ENCODE results near the gene PRKCG. TPM values are rescaled to one million over a fixed set of nuclear protein-coding genes. Genes with fewer than 3 reads are reported as not detected.
"Not testable (repeated sequence)": the region's sequence is repeated elsewhere in the genome, so short reads cannot be mapped to it uniquely, and the experiment has no call there.

Gene PRKCG
- total and polyA plus RNA-seq, 9 donors = 0.04 to 0.08 TPM; not detected in 7

DNA sequence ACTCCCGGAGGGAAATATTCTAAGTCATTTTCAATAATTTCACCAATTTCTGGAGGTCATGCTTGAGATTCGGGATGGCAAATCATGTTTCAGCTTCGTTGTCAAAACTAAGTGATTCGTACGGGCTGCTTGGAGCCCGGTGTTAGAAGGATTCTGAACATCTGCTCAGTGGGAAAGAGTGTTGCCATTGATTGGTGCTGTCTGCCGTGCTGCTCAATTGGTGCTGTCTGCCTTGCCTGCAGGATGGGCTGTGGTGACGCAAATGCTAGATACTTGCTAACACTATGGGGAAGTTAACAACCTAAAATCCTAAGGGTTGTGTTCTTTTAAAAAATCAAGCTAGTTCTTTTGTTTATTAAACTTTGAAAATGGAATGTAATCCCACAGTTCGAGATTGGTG lies 63.4 kb downstream of the PRKCG start:
- 25 to 33% (median 26%) methylated on average over 9 of the region's 9 CpGs for WGBS, 3 donors
- DNase-seq = no peak
- TF ChIP-seq EP300 (IDR thresholded peaks at IDR 0.05) (no peak), POLR2A (IDR thresholded peaks at IDR 0.05) (no peak)
- TF ChIP-seq, protein P1, sequence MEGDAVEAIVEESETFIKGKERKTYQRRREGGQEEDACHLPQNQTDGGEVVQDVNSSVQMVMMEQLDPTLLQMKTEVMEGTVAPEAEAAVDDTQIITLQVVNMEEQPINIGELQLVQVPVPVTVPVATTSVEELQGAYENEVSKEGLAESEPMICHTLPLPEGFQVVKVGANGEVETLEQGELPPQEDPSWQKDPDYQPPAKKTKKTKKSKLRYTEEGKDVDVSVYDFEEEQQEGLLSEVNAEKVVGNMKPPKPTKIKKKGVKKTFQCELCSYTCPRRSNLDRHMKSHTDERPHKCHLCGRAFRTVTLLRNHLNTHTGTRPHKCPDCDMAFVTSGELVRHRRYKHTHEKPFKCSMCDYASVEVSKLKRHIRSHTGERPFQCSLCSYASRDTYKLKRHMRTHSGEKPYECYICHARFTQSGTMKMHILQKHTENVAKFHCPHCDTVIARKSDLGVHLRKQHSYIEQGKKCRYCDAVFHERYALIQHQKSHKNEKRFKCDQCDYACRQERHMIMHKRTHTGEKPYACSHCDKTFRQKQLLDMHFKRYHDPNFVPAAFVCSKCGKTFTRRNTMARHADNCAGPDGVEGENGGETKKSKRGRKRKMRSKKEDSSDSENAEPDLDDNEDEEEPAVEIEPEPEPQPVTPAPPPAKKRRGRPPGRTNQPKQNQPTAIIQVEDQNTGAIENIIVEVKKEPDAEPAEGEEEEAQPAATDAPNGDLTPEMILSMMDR (IDR thresholded peaks at IDR 0.05) = no peak

DNA sequence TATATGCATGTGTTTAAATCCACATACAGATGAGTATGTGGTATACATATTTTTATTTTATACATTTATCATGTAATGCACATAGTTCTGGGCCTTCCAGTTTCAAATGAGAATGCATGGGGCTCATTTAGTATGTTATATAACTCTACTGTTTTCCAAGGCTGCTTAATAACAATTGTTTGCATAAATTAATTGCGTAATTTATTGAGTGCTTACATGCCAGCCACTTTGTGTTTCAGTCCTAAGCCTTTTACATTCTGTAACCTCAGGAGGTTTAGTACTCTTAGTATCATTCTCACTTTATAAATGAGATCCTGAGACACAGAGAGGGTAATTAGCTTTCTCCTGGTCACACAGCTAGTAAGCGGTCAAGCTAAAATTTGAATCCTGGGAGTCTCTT lies 64.0 kb downstream of the PRKCG start:
- Histone ChIP-seq H3K9me3 (peaks cover 0 to 8% of the 10 kb centered on the region in 2 donors), H3K36me3 (no peaks in the 10 kb centered on the region), H3K4me3 (no peak overlapping the region), H3K27ac (no peak overlapping the region), H3K4me1 (ENCODE audit: insufficient read depth) (no peaks in the 10 kb centered on the region), H3K27me3 (no peaks in the 10 kb centered on the region)
- no peak for DNase-seq
- no peak for TF ChIP-seq EP300 (IDR thresholded peaks at IDR 0.05)
- intact Hi-C loops (cut with DNase I) = no loop called here
- 92 to 98% (median 96%) methylated on average over 2 of the region's 2 CpGs for WGBS, 3 donors

More for the DNA sequence above, 63.4 kb downstream of the PRKCG start:
- intact Hi-C loops (cut with DNase I) = no loop called here
- Histone ChIP-seq H3K36me3 (no peaks in the 10 kb centered on the region), H3K27me3 (no peaks in the 10 kb centered on the region), H3K4me3 (no peak overlapping the region), H3K9me3 (peaks cover 0 to 8% of the 10 kb centered on the region in 2 donors), H3K27ac (no peak overlapping the region), H3K4me1 (ENCODE audit: insufficient read depth) (no peaks in the 10 kb centered on the region)

DNA sequence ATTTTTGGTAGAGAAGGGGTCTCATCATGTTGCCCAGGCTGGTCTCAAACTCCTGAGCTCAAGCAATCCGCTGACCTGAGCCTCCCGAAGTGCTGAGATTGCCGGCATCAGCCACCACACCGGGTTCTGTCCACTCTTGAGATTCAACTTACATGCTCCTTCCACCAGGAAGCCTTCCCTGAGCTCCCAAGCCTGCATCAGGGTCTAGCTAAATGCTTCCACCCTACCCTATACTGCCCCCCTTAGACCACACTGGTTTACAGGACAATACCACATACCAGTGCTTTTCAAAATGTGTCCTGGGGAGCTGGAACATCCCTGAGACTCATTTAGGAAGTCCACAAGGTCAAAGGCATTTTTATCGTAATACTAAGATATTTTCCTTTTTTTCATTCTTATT lies 65.6 kb downstream of the PRKCG start:
- Histone ChIP-seq H3K27ac (no peak overlapping the region), H3K36me3 (no peaks in the 10 kb centered on the region), H3K4me1 (ENCODE audit: insufficient read depth) (no peaks in the 10 kb centered on the region), H3K4me3 (no peak overlapping the region), H3K9me3 (peaks cover 0 to 1% of the 10 kb centered on the region in 2 donors), H3K27me3 (no peaks in the 10 kb centered on the region)
- TF ChIP-seq EP300 (IDR thresholded peaks at IDR 0.05) (no peak), POLR2A (IDR thresholded peaks at IDR 0.05) (no peak)
- TF ChIP-seq, protein P1 (IDR thresholded peaks at IDR 0.05) = no peak
- 55 to 65% (median 60%) methylated on average over 5 of the region's 5 CpGs for WGBS, 3 donors
- DNase-seq = no peak
- intact Hi-C loops (cut with DNase I) = no loop called here

DNA sequence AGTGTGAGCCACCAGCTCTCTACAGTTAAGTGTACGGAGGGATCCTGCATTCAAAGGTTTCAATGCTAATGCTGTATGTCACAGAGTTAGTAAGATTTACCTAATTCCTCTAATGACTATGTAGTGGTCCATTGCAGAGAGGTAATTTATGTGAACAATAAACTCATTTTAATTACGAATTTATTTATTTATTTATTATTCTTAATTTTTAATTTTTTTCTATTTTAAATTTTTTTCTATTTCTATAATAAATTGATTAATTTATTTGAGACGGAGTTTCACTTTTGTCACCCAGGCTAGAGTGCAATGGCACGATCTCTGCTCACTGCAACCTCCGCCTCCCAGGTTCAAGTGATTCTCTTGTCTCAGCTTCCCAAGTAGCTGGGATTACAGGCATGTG lies 66.6 kb downstream of the PRKCG start:
- H3K9me3 ChIP-seq; H3K4me3 ChIP-seq; intact Hi-C loops (cut with DNase I); H3K36me3 ChIP-seq; H3K27ac ChIP-seq; DNase-seq; H3K4me1 ChIP-seq (ENCODE audit: insufficient read depth); H3K27me3 ChIP-seq: not testable (repeated sequence)
- 72 to 87% (median 85%) methylated on average over 5 of the region's 5 CpGs for WGBS, 3 donors

DNA sequence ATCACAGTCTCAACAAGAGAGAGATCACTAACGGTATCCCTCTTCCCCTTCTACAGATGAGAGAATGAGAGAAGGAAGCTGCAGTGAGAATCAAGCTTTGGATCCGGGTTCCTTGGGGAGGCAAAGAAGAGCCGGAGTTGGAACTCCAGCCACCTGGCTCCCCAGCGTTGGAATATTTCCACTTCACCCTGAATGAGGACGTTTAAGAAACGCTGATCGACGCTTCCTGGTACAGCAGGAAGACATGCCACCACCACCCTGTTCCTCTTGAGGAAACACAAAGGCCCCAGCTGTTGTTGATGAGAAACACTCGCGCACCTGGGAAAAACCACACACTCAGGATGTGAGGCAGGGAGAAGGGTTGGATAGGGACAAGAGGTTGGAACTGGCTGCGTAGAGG lies 69.4 kb downstream of the PRKCG start:
- no peak for DNase-seq
- Histone ChIP-seq H3K27me3 (no peaks in the 10 kb centered on the region), H3K27ac (no peak overlapping the region), H3K4me3 (no peak overlapping the region), H3K36me3 (no peaks in the 10 kb centered on the region), H3K9me3 (no peaks in the 10 kb centered on the region), H3K4me1 (ENCODE audit: insufficient read depth) (no peaks in the 10 kb centered on the region)
- WGBS, 3 donors = 54 to 65% (median 56%) methylated on average over 11 of the region's 11 CpGs
- no peak for TF ChIP-seq EP300 (IDR thresholded peaks at IDR 0.05)
- TF ChIP-seq, protein P1 (IDR thresholded peaks at IDR 0.05) = no peak
- no peak for TF ChIP-seq POLR2A (IDR thresholded peaks at IDR 0.05)
- intact Hi-C loops (cut with DNase I) = no loop called here

DNA sequence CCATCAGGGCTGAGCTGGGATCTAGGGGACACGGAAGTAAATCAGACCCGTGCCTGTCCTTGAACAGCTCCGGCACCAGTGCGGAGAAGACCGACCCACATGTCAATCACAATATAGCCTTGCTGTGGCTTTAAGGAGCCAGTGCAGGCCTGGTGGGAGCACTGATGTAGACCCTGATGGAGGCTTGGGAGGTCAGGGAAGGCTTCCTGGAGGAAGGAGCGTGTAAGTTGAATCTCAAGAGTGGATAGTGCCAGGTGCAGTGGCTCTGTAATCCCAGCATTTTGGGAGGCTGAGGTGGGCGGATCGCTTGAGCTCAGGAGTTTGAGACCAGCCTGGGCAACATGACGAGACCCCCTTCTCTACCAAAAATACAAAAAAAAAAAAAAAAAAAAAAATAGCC lies 70.0 kb downstream of the PRKCG start:
- Histone ChIP-seq H3K9me3 (no peaks in the 10 kb centered on the region), H3K4me1 (ENCODE audit: insufficient read depth) (no peaks in the 10 kb centered on the region), H3K27me3 (no peaks in the 10 kb centered on the region), H3K4me3 (no peak overlapping the region), H3K27ac (no peak overlapping the region), H3K36me3 (no peaks in the 10 kb centered on the region)
- intact Hi-C loops (cut with DNase I) = no loop called here
- 78 to 81% (median 80%) methylated on average over 9 of the region's 9 CpGs for WGBS, 3 donors
- TF ChIP-seq, protein P1 (IDR thresholded peaks at IDR 0.05) = no peak
- TF ChIP-seq EP300 (IDR thresholded peaks at IDR 0.05) (no peak), POLR2A (IDR thresholded peaks at IDR 0.05) (no peak)
- no peak for DNase-seq
